GM12801 (cell line): ENCODE data around the gene SLC39A7.

Experiments used
- TF ChIP-seq, protein P1 (sequence below): IDR thresholded peaks from one replicate; pipeline ENCODE4 v1.5.1; 2011; ENCODE audit warnings: control low read depth; ENCODE audit not compliant: insufficient read length; ENCODE audit errors: extremely low read depth

SLC39A7 gene

DNA sequence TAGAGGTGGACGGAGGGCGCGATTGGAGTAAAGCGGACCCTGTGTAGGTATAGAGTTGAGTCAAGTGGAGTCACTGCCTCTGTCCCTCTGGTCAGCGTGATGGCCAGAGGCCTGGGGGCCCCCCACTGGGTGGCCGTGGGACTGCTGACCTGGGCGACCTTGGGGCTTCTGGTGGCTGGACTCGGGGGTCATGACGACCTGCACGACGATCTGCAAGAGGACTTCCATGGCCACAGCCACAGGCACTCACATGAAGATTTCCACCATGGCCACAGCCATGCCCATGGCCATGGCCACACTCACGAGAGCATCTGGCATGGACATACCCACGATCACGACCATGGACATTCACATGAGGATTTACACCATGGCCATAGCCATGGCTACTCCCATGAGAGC lies 479 bp downstream of the SLC39A7 start:
- TF ChIP-seq, protein P1, sequence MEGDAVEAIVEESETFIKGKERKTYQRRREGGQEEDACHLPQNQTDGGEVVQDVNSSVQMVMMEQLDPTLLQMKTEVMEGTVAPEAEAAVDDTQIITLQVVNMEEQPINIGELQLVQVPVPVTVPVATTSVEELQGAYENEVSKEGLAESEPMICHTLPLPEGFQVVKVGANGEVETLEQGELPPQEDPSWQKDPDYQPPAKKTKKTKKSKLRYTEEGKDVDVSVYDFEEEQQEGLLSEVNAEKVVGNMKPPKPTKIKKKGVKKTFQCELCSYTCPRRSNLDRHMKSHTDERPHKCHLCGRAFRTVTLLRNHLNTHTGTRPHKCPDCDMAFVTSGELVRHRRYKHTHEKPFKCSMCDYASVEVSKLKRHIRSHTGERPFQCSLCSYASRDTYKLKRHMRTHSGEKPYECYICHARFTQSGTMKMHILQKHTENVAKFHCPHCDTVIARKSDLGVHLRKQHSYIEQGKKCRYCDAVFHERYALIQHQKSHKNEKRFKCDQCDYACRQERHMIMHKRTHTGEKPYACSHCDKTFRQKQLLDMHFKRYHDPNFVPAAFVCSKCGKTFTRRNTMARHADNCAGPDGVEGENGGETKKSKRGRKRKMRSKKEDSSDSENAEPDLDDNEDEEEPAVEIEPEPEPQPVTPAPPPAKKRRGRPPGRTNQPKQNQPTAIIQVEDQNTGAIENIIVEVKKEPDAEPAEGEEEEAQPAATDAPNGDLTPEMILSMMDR, result no peak

- TF ChIP-seq, protein P1, result no peak
Measured at GRCh38 chr6:33201935-33202334, 1.3 kb downstream of the SLC39A7 start.

DNA sequence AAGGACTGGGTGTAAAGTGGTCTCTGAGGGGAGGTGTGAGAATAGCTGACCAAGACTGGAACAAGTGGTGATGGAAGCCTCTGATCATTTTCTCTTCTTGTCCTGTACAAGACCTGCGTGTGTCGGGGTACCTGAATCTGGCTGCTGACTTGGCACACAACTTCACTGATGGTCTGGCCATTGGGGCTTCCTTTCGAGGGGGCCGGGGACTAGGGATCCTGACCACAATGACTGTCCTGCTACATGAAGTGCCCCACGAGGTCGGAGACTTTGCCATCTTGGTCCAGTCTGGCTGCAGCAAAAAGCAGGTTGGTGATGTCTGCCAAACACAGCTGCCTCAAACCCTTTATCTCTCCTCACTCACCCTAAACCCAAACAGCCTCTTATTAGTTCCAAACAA lies 2.1 kb downstream of the SLC39A7 start:
- TF ChIP-seq, protein P1, result no peak

GRCh38 chr6:33203443-33204164 lies 2.9 kb downstream of the SLC39A7 start:
- TF ChIP-seq, protein P1, result no peak

- TF ChIP-seq, protein P1, result no peak
Measured at GRCh38 chr6:33204165-33204414, 3.4 kb downstream of the SLC39A7 start.

DNA sequence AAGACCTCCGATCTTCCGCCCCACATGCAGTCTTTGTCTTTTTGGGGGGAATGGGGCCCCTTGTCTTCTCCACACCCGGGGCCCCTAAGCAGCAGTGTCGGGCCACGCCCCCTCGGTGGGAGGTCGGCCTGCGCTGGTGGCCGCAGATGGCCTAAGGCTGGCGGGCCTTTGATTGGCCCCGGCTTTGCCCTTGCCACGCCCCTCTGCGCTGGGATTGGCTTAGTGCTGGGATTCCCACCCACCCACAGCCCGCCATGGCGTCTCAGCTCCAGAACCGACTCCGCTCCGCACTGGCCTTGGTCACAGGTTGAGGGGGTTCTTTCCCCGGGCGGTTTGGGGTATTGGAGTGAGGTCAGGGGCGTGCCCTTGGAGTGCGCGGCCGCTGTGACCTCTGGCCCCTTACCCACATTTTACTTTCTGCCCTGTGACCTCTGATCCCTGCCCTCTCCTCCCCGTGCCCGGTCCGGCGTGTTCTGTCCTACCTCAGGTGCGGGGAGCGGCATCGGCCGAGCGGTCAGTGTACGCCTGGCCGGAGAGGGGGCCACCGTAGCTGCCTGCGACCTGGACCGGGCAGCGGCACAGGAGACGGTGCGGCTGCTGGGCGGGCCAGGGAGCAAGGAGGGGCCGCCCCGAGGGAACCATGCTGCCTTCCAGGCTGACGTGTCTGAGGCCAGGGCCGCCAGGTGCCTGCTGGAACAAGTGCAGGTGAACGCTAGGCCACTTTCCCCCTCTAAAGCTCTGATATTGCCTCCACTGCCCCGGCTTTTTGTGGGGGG lies 3.9 kb downstream of the SLC39A7 start, which contains the start of gene HSD17B8:
Gene HSD17B8, plus strand, starts transcription at position 241 of the 776 bp plus-strand sequence. Its CDS starts 14 bp downstream, at position 255.
- TF ChIP-seq, protein P1, result no peak

GRCh38 chr6:33205191-33206026 lies 4.7 kb downstream of the SLC39A7 start:
- TF ChIP-seq, protein P1, result no peak
